Hematopoietic multipotent progenitor cell treated with erythropoietin and hydrocortisone succinate and interleukin-3 and kit ligand, for 8 days (in vitro differentiated cells): ENCODE measurements around the gene DTX4.

Experiments
- DNase-seq: peaks from one replicate; pipeline ENCODE4 v3.0.0-alpha.2; 2015

The DTX4 gene

GRCh38 chr11:59171508-59172322 lies at the start of gene DTX4:
Gene DTX4, plus strand, starts transcription at chr11:59172132. Its CDS starts 464 bp downstream, at chr11:59172596.
- DNase-seq: peak; percentile 88

- DNase-seq: peak; percentile 81
These were observed 36.1 kb upstream of the DTX4 start for GRCh38 chr11:59135648-59136461.

- peak; percentile 62 for DNase-seq
These were observed 35.4 kb upstream of the DTX4 start for GRCh38 chr11:59136551-59136950.

- DNase-seq: no peak
These were observed 34.7 kb upstream of the DTX4 start for GRCh38 chr11:59137190-59137589.

GRCh38 chr11:59138643-59139042 lies 33.3 kb upstream of the DTX4 start:
- DNase-seq: no peak

GRCh38 chr11:59141191-59141590 lies 30.7 kb upstream of the DTX4 start:
- no peak for DNase-seq

- no peak for DNase-seq
These were observed 30.1 kb upstream of the DTX4 start for GRCh38 chr11:59141673-59142460.

GRCh38 chr11:59142530-59143507 lies 29.1 kb upstream of the DTX4 start, which contains the start of gene FAM111A:
Gene FAM111A, plus strand, starts transcription at chr11:59142856. Its CDS starts 6,017 bp downstream, at chr11:59148873.
- peak; percentile 85 for DNase-seq

- DNase-seq: no peak
These were observed 27.8 kb upstream of the DTX4 start for GRCh38 chr11:59144096-59144495.

GRCh38 chr11:59144579-59145345 lies 27.2 kb upstream of the DTX4 start:
- DNase-seq: peak; percentile 94

- peak; percentile 3 for DNase-seq
These were observed 26.4 kb upstream of the DTX4 start for GRCh38 chr11:59145534-59145933.

- no peak for DNase-seq
These were observed 20.2 kb upstream of the DTX4 start for GRCh38 chr11:59151761-59152160.

- no peak for DNase-seq
These were observed 19.5 kb upstream of the DTX4 start for GRCh38 chr11:59152312-59152951.

GRCh38 chr11:59154610-59155009 lies 17.3 kb upstream of the DTX4 start:
- DNase-seq: peak; percentile 17

GRCh38 chr11:59157433-59157832 lies 14.5 kb upstream of the DTX4 start:
- DNase-seq: no peak

- peak; percentile 80 for DNase-seq
These were observed 13.5 kb upstream of the DTX4 start for GRCh38 chr11:59158206-59159068.

GRCh38 chr11:59164028-59164427 lies 7.9 kb upstream of the DTX4 start:
- DNase-seq: no peak

GRCh38 chr11:59172345-59173079 lies 580 bp downstream of the DTX4 start:
- no peak for DNase-seq
